Endothelial cell of umbilical vein (primary cell): ENCODE measurements around the gene OLFM1.

ENCODE experiments used
- CTCF ChIP-seq, 2 donors: IDR thresholded peaks; 1 replicate in 1 of 2; 2 replicates in 1 of 2; pipeline ENCODE4 v1.5.1; 2011; ENCODE audit warnings: low read length in 2 of 2, mild to moderate bottlenecking in 2 of 2, moderate library complexity in 2 of 2, control low read depth in 1 of 2, inconsistent platforms in 1 of 2, low read depth in 1 of 2; ENCODE audit not compliant: insufficient read depth in 1 of 2; ENCODE audit errors: extremely low read depth in 1 of 2
- EZH2 ChIP-seq: IDR thresholded peaks from 2 replicates; pipeline ENCODE4 v1.6.1; 2012; ENCODE audit warnings: borderline replicate concordance, low read depth, mild to moderate bottlenecking, moderate library complexity, low read length, inconsistent platforms; ENCODE audit not compliant: severe bottlenecking
- FOS ChIP-seq: IDR thresholded peaks from 2 replicates; pipeline ENCODE4 v1.6.1; 2011; ENCODE audit warnings: mild to moderate bottlenecking, low read length, moderate library complexity, borderline replicate concordance; ENCODE audit not compliant: insufficient read depth
- GATA2 ChIP-seq: IDR thresholded peaks from 2 replicates; pipeline ENCODE4 v1.7.0; 2011; ENCODE audit warnings: low read depth, mild to moderate bottlenecking, moderate library complexity, mixed read lengths, low read length; ENCODE audit not compliant: insufficient read length, insufficient read depth
- JUN ChIP-seq: IDR thresholded peaks from 2 replicates; pipeline ENCODE4 v1.6.1; 2011; ENCODE audit warnings: borderline replicate concordance, low read depth; ENCODE audit not compliant: insufficient read length, insufficient read depth
- POLR2A ChIP-seq: IDR thresholded peaks from 2 replicates; pipeline ENCODE4 v1.6.1; 2012; ENCODE audit warnings: low read depth, mild to moderate bottlenecking, control low read depth, low read length
- POLR2AphosphoS5 ChIP-seq: IDR thresholded peaks from 2 replicates; pipeline ENCODE4 v1.6.1; 2012; ENCODE audit warnings: low read depth, mild to moderate bottlenecking, control low read depth, low read length, moderate library complexity; ENCODE audit not compliant: insufficient read depth

DNA sequence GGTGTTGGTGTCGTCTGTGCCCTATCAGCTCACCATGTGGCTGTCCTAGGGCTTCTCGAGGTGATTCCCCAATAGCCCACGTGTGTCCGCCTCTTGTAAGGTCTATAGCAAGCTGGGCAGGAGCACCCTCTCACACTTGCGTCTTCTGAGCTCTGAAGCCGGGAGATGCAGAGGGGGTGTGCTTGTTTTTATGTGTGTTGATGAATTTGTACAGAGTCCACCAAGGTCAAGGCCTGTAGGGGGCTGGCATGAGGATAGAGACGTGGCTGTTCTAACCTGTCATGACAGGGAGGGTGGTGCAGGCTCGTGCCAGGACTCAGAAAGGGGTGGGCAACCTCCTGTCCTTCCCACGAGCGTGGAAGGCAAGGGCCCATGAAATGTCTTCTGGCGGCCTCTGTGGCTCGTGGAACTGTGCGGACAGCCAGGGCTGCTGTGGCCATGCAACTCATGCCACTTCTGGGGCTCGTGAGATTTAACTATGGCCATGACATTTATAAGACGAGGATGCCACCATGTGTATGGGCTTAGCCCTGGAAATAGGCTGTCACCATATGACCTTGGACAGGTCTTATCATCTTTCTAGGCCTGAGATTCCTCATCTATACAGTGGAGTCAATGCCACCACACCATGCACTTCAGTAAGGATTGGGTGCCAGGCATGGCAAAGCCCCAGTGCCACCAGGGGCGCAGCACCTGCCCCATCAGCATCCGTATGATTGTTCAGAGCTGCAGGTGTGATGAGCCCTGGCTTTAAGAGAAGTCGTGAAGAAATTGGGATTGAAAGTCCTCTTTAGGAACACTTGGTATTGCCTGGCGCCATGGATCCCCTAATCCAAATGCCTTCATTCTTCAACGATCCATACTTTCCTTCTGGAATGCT lies 2.3 kb upstream of the OLFM1 start:
- no peak for TF ChIP-seq CTCF (IDR thresholded peaks at IDR 0.05; ENCODE audit: extremely low read depth in 1 of 2, insufficient read depth in 1 of 2, low read depth in 1 of 2, low read length in 2 of 2)
- no peak for TF ChIP-seq EZH2
- TF ChIP-seq POLR2AphosphoS5 = no peak
- TF ChIP-seq FOS = no peak
- no peak for TF ChIP-seq POLR2A
- no peak for TF ChIP-seq JUN
- TF ChIP-seq GATA2 = no peak
